T-helper 2 cell (primary cell): ENCODE data around the gene GTF2F2.
"Not testable (repeated sequence)": the region's sequence is repeated elsewhere in the genome, so short reads cannot be mapped to it uniquely, and the experiment has no call there.

Source experiments
- DNase-seq, 5 experiments: peaks; one replicate each; pipeline versions ENCODE4 v3.0.0 to v3.0.0-alpha.2; 2012 to 2022

The GTF2F2 gene

DNA sequence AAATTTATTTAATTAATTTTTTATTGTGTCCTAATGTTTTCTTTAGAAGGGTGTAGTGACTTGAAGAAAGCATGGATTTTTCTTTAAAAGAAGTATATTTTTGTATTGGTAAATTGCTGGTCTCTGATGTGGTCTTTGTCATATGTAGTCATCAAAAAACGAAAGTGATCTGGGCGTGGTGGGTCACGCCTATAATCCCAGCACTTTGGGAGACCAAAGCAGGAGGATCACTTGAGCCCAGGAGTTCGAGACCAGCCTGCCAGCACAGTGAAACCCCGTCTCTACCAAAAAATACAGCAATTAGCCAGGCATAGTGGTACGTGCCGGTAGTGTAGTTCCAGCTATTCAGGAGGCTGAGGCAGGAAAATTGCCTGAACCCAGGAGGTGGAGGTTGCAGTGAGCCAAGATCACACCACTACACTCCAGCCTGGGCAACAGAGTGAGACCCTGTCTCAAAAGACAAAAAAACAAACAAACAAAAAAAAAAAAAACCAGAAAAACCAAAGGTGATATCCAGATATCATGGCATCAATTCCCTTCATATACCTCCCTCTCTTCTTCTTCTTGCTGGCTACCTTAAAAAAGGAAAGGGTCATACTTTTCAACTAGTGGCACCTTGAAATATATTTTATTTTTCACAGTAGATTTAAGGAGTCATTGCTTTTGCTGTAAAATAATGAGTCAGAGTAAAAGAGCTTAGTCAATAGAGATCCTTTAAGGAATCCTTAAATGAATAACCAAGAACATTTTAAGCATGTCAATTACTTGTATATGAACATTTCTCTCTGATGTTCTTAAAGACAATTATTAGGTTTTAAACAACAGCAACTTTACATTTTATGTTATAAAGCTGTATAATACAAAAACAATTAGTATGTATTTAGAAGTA is 60.6 kb downstream of the GTF2F2 start:
- DNase-seq: no peak

DNA sequence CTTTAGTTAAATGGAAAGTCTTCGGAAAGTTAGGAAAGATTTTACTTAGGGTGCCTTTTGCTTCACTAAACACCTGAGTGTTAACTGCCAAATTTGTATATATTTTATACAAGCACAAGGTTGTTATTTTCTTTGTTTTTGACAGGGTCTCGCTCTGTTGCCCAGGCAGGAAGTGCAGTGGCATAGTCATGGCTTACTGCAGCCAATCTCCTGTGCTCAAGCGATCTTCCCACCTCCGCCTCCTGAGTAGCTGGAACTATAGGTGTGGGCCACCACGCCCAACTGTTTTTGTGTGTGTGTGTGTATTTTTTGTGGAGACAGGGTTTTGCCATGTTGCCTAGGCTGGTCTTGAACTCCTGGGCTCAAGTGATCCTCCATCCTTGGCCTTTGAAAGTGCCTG is 64.4 kb downstream of the GTF2F2 start:
- no peak for DNase-seq

DNA sequence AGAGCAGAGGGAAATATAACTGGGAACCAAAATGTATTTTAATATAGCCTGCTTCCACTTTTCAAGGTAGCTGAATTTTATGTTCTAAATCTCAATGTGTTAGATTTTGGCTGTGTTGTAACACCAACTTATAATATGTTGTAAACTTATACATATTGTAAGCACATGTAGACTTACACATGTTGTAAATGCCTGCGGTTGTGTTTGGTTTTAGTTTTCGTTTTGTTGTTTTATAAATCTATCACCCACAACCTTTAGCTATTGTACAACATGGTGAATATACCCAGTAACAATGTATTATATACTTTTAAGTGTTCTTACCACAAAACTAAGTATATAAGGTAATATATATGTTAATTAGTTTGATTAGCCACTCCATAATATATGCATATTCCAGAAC is 65.0 kb downstream of the GTF2F2 start:
- DNase-seq: no peak

DNA sequence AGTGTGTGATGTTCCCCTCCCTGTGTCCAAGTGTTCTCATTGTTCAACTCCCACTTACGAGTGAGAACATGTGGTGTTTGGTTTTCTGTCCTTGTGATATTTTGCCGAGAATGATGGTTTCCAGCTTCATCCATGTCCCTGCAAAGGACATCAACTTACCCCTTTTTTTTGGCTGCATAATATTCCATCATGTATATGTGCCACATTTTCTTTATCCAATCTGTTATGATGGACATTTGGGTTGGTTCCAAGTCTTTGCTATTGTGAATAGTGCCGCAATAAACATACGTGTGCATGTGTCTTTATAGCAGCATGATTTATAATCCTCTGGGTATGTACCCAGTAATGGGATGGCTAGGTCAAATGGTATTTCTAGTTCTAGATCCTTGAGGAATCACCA is 68.8 kb downstream of the GTF2F2 start:
- DNase-seq: not testable (repeated sequence)

DNA sequence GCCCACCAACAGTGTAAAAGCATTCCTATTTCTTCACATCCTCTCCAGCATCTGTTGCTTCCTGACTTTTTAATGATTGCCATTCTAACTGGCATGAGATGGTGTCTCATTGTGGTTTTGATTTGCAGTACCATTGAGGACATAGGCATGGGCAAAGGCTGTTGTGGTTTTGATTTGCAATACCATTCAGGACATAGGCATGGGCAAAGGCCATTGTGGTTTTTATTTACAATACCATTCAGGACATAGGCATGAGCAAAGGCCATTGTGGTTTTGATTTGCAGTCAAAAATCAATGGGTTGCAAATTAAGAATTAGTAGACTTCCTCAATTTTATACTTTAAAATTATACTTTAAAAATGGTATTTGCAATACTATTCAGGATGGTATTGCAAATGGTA is 69.2 kb downstream of the GTF2F2 start:
- DNase-seq: not testable (repeated sequence)

DNA sequence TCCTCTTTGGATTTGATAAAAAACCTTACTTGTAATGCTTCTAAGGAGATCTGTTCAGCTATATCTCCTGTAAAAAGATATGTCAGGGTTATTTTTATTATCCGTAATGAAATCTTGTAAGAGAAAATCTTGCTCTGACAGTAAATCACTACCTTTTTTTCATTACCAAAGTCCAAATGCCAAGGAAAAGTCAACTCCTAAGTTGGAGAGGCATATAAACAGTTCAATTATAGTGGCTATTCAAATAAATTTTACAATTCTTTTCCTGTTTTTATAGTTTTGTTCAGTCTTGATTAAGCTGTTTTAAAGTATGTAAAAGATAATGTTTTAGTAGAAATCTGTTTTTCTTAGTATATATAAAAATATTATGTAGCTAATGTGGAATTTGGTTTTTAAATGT is 71.6 kb downstream of the GTF2F2 start:
- no peak for DNase-seq

DNA sequence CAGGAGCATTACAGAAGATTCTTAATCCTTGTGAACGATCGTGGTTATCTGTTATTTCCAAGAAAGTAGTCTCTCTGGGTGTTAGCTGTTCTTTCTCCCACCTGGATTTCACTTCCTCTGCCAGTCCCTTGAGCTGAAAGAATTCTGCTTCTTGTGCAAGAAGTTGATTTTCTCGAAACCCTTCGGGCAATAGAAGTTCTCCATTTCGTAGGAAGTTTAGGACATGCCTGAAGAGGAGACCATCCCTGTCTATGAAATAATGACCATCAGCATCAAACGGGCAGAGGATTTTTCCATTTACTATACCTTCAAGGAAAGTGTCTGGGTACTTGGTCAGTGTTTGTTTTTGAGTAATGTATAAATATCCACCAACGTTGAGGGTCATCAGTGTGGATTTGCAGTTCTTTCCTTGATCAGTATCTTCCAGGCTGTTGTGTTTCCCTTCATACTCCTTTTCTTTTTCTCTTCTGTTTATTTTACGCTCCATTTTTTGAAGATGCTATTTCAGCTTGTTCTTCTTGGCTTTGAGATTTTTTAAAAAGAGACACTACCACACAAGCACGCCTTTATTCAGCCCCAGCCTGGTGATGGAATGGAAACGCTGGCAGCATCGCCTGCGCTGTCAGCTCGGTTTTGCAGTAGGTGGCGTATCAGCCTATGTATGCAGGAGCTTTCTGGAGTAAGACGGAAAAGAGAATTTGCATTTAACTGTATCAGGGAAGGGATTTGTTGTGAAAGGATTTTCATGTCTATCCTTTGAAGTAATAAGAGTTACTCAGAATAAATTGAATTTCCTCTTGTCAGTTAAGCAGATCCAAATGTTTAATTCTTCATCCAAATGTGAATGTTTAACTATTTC is 74.0 kb downstream of the GTF2F2 start:
- DNase-seq: no peak

DNA sequence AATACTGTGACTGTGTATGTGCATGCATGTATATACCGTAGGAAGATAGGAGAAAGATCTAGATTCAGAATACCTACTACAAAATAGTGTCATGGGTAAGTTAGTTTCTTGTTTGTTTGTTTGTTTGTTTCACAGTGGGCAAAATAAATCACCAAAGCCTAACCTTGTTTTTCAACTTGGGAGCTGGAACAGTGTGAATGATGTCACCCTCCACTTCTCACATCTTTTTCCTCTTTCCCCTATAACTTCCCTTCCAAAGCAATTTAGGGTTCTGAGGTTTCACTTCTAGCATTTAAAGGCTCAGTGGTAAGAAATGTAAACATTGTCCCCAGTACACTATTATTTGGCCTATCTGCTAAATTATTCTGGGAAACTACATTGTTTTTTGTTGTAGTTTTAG is 75.1 kb downstream of the GTF2F2 start:
- no peak for DNase-seq

DNA sequence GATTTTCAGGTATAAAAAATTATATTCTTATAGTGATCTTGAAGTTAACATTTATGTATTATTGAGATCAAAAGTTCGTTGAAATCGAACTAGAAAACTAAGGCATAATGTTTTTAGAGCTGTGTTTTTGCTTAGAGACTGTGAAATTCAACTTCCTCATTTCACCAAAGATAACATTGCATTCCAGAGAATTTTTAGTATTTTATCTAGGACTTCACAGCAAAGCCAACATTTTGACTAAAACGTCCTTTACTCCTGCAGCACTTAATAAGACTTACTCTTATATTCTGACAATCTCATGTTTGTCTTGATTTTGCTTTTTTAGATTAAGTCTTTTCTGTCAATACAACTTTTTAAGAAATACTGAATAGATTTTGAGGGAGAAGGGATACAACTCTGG is 75.8 kb downstream of the GTF2F2 start:
- no peak for DNase-seq

DNA sequence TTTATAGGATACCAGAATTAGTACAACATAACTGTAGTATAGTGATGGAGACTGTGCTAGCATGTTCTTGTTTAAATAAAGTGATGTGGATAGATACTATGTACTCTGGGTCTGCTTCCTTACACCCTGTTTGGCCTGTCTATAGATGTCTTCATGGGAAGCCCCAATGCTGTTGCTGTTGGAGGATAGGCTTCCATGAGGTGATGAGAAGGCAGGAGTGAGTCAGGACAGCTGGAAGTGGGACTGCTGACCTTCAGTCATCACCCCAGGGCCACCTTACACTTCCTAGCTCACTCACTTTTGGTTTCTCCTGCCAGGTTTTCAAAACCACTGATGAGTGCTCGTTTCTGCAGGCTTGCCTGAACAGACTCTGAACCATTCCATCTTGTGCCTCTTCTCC is 76.3 kb downstream of the GTF2F2 start:
- DNase-seq: no peak

DNA sequence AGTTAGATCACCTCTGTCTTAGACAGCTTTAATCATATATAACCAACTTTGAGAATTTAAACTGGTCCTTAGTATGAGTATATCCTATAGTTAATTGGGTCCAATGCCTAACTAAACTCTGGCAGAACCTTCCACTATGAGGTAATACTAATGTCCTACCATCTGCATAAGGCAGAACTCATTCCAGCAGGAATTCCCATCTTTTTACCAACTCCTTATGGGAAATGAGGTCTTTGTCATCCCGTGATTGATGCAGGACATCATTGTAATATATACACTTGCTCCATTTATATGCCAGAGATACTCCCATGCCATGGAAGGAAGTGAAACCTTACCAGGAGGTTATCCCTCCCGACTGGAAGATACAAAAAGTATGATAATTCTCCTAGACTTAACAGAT is 77.7 kb downstream of the GTF2F2 start:
- no peak for DNase-seq

DNA sequence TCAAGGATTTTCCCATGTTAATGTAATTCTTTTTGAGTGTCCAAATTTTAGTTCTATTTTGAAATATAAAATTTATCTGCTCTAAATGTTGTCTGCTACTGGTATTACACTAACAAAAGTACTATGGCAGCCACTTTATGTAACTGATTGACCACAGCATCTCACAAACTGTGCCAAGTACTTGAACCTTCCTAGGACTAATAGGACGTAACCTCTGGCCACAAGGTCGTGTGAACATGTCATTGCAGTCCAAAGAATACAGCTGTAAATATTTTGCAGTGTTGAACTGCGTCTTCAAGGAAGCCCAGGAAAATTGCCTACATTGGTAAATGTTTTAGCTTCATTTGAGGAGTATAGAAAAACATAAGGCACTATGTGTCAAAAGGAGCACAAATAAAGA is 78.6 kb downstream of the GTF2F2 start:
- no peak for DNase-seq

DNA sequence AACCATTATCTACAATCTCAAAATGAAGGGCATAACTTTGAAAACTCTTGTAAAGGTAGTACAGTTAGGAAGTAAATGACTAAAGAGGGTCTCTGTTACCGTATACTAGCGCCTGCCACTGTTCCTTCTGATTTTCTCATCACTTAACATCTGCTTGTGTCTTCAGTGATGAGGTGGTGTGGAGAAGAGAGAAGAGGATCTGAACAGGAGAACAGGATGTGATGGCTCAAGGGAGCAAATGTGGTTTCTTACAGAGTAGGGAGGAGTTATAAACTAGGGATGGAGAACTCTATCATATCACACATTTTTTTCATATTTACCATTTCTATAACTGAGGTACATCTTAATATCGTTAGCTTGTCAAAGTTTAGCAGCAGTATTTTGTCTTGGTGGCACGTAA is 79.4 kb downstream of the GTF2F2 start:
- DNase-seq: no peak

DNA sequence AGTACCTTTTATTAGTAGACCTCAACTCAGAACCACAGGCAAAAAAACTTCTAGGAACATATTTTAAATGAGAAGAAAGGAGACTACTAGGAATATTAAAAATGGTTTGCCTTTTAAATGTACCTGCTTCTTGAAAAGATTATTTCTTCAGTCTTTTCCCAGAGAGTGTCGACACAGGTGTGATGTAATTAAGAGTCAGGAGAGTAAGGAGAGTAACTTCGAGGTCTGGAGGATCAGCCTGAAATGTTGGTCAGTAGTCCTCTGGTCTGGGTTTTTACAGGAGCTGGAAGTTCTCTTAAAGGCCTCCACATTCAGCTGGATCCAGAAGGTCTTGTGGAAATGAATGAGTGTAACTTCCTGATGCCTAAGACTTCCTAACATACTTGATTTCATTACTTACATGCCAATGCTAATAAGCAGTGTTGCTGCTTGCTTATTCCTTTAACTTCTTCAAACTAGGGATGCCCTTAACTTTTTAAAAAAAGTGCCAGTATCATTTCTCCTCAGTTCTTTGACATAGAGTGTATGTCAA is 80.5 kb downstream of the GTF2F2 start, which contains the start of gene KCTD4:
Gene KCTD4, minus strand, starts transcription at position 345 of the 532 bp plus-strand sequence. CDS start 6,478 bp downstream, outside the sequence.
- DNase-seq: no peak

DNA sequence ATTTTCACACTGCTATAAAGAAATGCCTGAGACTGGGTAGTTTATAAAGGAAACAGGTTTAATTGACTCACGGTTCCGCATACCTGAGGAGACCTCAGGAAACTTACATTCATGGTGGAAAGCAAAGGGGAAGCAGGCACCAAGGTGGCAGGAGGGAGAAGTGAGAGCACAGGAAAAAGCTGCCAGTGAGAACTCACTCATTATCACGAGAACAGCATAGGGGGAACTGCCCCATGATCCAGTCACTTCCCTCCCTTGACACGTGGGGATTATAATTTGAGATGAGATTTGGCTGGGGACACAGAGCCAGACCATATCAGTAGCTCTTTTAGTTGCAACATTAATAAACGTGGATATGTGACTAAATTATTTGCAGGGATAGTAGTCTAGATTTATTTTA is 84.8 kb downstream of the GTF2F2 start:
- DNase-seq: no peak

DNA sequence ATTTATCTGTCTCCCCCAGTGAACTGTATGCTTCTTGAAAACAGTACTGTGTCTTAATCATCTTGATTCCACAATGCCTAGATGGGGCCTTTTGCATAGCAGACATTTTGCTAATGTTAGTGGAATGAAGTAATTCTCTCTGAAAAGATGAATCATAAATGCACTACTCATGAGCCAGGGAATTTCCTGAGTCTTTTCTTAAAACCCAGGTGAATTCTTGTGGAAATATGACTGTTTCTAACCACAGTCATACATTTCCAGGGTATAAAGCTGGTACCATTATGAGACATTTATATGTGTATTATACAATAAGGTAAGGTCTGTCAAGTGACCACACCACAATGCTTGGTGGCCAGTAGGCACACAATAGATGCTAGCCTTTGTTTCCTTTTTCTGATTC is 86.0 kb downstream of the GTF2F2 start:
- DNase-seq: peak in 1 of 5 experiments; percentile 14

DNA sequence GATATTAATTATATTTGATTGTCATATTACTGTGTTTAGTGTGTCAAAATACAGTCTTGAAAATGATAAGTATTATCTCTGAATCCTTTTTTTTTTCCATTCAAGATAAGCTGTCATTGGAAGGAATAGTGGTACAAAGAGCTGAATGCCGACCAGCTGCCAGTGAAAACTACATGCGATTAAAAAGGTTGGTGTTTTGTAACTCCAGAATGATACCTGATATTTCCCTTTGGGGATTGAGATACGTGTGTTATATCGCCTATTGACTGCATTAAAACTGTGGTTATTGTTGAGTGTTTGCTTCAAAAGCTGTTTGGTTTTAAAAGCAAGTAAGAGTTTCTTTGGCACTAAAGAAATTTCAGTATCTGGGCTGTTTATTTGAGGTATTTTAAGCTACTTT is 87.0 kb downstream of the GTF2F2 start:
- DNase-seq: no peak

DNA sequence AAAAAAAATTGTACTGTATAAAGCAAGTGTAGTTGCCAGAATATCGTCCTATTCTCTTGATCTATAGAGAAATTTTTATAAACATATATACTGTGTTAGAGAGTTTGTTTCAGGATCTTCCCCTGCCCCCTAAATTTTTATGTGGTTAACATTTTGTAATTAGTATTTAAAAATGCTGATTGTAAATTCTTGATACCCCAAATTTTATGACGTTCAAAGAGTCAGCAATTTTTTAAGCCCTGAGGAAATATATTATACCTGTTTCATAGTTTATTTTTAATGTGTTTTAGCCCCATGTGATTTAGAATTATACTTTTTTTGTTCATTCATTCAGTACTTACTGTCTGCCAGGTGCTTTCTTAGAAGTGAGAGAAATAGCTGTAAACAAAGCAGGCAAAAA is 87.8 kb downstream of the GTF2F2 start:
- no peak for DNase-seq

DNA sequence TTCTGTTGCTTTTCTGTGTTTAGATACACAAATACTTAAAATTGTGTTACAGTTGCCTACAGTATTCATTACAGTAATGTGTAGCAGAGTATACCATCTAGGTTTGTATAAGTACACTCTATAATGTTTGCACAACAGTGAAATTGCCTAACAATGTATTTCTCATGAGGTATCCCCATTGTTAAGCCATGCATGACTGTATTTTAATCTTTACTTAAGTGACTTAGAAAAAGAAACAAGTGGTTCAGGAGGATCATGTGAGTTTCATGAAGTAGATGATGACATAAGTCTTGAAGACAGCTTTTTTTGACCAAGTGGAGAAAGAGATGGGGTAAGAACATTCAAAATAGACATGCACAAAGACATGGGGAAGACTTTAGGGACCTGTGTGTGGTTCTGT is 88.9 kb downstream of the GTF2F2 start:
- no peak for DNase-seq

DNA sequence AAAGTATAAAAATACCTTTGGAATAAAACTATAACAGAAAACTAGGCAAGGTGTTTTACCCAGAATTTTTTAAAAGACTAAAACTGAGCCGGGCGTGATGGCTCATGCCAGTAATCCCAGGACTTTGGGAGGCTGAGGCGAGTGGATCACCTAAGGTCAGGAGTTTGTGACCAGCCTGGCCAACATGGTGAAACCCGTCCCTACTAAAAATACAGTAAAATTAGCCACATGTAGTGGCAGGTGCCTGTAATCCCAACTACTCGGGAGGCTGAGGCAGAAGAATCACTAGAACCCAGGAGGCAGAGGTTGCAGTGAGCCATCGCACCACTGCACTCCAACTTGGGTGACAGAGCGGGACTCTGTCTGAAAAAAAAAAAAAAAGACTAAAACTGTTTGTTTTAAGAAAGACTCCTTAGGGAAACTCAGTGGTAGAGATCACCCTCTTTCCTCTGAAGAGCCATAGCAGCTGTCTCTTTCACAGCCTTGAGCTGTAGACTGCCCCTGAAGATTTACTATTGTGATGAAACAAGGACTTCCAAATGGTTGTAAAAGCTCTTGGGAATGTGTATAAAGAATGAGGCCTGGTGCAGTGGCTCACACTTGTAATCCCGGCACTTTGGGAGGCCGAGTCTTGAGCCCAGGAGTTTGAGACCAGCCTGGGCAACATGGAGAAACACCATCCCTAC is 95.2 kb downstream of the GTF2F2 start:
- DNase-seq: no peak

DNA sequence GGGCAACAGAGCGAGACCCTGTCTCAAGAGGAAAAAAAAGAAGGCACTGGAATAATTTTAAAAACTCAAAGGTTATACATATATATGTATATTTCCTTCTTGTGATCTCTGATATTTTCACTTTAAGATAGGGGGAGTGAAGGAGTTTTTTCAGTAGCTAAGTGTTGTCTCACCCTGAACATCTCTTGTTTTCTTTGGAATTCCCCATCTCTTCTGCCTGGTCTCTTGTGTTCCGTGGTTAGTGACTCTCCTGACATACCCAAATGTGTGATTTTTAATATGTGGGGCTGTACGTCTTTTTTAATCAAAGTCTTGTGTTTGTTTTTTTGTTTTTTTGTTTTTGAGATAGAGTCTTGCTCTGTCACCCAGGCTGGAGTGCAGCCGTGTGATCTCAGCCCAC is 95.9 kb downstream of the GTF2F2 start:
- DNase-seq: no peak

DNA sequence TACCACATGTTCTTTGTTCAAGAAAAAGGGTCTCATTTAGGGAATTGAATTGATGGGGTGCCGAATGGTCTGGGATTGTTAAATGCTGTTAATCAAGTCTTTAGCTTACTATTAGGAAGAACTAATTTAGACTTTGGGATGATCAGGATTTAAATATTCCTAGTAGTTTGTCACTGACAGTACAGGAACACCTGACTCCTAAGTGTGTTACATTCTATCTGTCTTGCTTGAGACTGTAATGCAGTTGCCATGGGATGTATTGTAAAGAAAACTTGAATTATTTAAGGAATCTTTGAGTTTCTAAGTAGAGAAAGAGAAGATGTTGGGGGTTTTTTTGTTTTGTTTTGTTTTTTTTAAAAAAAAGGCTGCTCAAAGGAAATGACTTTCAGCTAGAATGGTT is 98.4 kb downstream of the GTF2F2 start:
- no peak for DNase-seq
